Cardiac fibroblast (primary cell): ENCODE measurements around the gene CBLL2.
A peak's percentile ranks its signal among the peaks of the same experiment; 100 is the strongest.

Experiments used
- DNase-seq, 2 donors: peaks; one replicate each; pipeline versions ENCODE4 v3.0.0 to v3.0.0-alpha.2; 2010; ENCODE audit warnings: low read depth in 2 of 2
- H3K4me3 ChIP-seq, 2 donors: replicated peaks in 1 of 2; 1 replicate in 1 of 2; 2 replicates in 1 of 2; pipeline ENCODE4 v1.5.1; 2011; ENCODE audit warnings: low read depth in 2 of 2, low read length in 2 of 2, mild to moderate bottlenecking in 2 of 2, moderate library complexity in 1 of 2
- CTCF ChIP-seq: IDR thresholded peaks from one replicate; pipeline ENCODE4 v1.5.1; 2011; ENCODE audit warnings: low read depth, mild to moderate bottlenecking, low read length, inconsistent platforms

Gene CBLL2

GRCh38 chrX:22272613-22273012, at the start of gene CBLL2:
Gene CBLL2, plus strand, starts transcription at chrX:22272913. Its CDS starts 79 bp downstream, at chrX:22272992.
- no peak within 1 kb of the TSS for H3K4me3 ChIP-seq
- DNase-seq: no peak
- no peak for TF ChIP-seq CTCF

DNA sequence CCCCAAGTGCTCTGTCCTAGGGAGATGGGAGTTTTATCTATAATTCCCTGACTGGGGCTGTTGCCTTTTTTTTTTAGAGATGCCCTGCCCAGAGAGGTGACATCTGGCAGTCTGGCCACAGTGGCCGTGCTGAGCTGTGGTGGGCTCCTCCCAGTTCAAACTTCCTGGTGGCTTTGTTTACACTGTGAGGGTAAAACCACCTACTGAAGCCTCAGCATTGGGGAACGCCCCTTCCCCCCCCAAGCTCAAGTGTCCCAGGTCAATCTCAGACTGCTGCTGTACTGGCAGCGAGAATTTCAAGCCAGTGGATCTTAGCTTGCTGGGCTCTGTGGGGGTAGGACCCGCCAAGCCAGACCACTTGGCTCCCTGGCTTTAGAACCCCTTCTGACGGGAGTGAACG, 38.3 kb upstream of the CBLL2 start:
- no peak for TF ChIP-seq CTCF
- no peak overlapping the region for H3K4me3 ChIP-seq
- DNase-seq: no peak

DNA sequence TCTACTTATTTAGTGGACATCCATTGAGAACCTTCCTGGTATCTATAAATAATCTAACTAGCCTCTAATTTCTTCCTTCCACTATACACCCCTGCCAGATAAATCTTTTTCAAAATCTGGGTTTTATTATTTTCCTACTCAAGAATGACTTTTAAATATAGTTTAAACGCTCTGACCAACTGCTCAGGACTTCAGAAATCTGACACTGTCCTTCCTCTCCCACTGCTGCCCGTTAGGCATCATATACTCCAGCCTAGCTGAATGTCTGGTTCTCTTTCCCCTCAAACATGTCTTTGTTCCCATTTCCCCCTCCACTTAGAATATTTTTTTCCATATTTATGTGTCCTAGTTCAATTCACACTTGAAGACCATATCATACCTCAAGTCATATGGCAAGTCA, 35.2 kb upstream of the CBLL2 start:
- no peak for DNase-seq
- TF ChIP-seq CTCF: no peak
- H3K4me3 ChIP-seq: no peak overlapping the region

GRCh38 chrX:22246620-22247019, 26.1 kb upstream of the CBLL2 start:
- no peak overlapping the region for H3K4me3 ChIP-seq
- no peak for TF ChIP-seq CTCF
- peak in 1 of 2 donors; percentile 33 for DNase-seq

DNA sequence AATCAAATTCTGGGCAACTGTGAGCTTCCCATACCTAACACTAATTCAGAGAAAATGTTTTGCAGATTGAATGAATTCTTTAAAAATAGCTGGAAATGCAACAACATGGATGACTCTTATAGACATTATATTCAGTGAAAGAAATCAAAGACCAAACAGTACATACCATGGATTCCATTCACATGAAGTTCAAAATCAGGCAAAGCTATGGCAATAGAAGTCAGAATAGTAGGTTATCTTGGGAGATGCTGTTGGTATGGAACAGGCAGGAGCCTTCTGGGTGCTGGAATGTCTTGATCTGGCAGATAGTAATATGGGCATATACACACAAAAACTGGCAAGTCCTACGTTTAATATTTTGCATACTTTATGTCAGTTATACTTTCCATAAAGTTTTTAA, 25.5 kb upstream of the CBLL2 start:
- TF ChIP-seq CTCF: no peak
- peak; percentile 2 to 28 for DNase-seq
- no peak overlapping the region for H3K4me3 ChIP-seq

GRCh38 chrX:22248401-22248800, 24.3 kb upstream of the CBLL2 start:
- no peak overlapping the region for H3K4me3 ChIP-seq
- DNase-seq: no peak
- TF ChIP-seq CTCF: no peak

GRCh38 chrX:22249371-22249770, 23.3 kb upstream of the CBLL2 start:
- DNase-seq: no peak
- no peak for TF ChIP-seq CTCF
- no peak overlapping the region for H3K4me3 ChIP-seq
